Endothelial cell of umbilical vein (primary cell): ENCODE data around the gene DAZL. TPM values are rescaled to one million over a fixed set of nuclear protein-coding genes. Genes with fewer than 3 reads are reported as not detected.

ENCODE experiments used
- BruUV-seq: library from RNA; stranded (reverse); fragments of 400-500 nt; replicated peaks from 2 replicates; lab custom pipeline; 2021; lab: Mats Ljungman, UMichigan
- CTCF ChIA-PET: fragments of 300-600, 350-600 bp; sonication (Branson Sonifier 250); formaldehyde crosslinking; loops from one replicate; lab custom pipeline; 2021; ENCODE audit warnings: antibody characterized with exemption, inconsistent platforms; lab: Charles Lee
- POLR2A ChIA-PET: fragments of 300-600, 350-600 bp; sonication (Branson Sonifier 250); formaldehyde crosslinking; loops from one replicate; lab custom pipeline; 2021; ENCODE audit warnings: antibody characterized with exemption, inconsistent platforms; lab: Charles Lee
- DNase-seq: peaks from one replicate; pipeline ENCODE4 v3.0.0-alpha.2; 2011; ENCODE audit warnings: low read depth, low spot score
- FAIRE-seq: peaks from 2 replicates; lab custom pipeline; 2011; peaks lifted over from hg19 to GRCh38; lab: Jason Lieb, UNC
- H2AFZ ChIP-seq: 2 replicates; pipeline ENCODE4 v1.6.0; 2012; ENCODE audit warnings: low read depth, low read length, control low read depth, inconsistent platforms
- H3K27ac ChIP-seq: 2 replicates; pipeline ENCODE4 v1.5.1; 2011; ENCODE audit warnings: low read depth, mild to moderate bottlenecking, control low read depth, low read length, moderate library complexity; ENCODE audit not compliant: insufficient read depth
- H3K27me3 ChIP-seq, 2 experiments: 2 replicates each; pipeline versions ENCODE4 v1.6.0 to v1.6.1; 2011; ENCODE audit warnings: low read length in 2 of 2, mixed read lengths in 1 of 2; ENCODE audit not compliant: control insufficient read depth in 2 of 2, insufficient read depth in 2 of 2
- H3K36me3 ChIP-seq, 2 experiments: 2 replicates in 1 of 2; 3 replicates in 1 of 2; pipeline ENCODE4 v1.5.1; 2011; ENCODE audit warnings: low read length in 2 of 2, mild to moderate bottlenecking in 1 of 2, moderate library complexity in 1 of 2; ENCODE audit not compliant: control insufficient read depth in 2 of 2, insufficient read depth in 2 of 2; ENCODE audit errors: extremely low read depth in 1 of 2
- H3K4me1 ChIP-seq: 3 replicates; pipeline ENCODE4 v1.5.1; 2011; ENCODE audit warnings: mild to moderate bottlenecking, low read length; ENCODE audit not compliant: control insufficient read depth, insufficient read depth; ENCODE audit errors: extremely low read depth
- H3K4me2 ChIP-seq: 2 replicates; pipeline ENCODE4 v1.6.1; 2011; ENCODE audit warnings: low read length, control low read depth, mixed read lengths; ENCODE audit not compliant: insufficient read depth
- H3K4me3 ChIP-seq, 3 experiments: fragments of 200-600 bp in 1 of 3; sonication (generic), shearing (Covaris generic) in 1 of 3; replicated peaks in 1 of 3; 2 replicates each; pipeline ENCODE4 v1.5.1; 2011 to 2016; ENCODE audit warnings: control low read depth in 3 of 3, low read length in 3 of 3, mild to moderate bottlenecking in 2 of 3, inconsistent platforms in 1 of 3, low read depth in 1 of 3, moderate library complexity in 1 of 3; ENCODE audit not compliant: insufficient read depth in 1 of 3
- H3K79me2 ChIP-seq: 2 replicates; pipeline ENCODE4 v1.6.0; 2012; ENCODE audit warnings: low read length, inconsistent platforms; ENCODE audit not compliant: control insufficient read depth, insufficient read depth
- H3K9ac ChIP-seq: replicated peaks from 2 replicates; pipeline ENCODE3; 2011; ENCODE audit warnings: low read length, control low read depth; ENCODE audit not compliant: insufficient read depth; ENCODE audit errors: extremely low read depth
- H3K9me1 ChIP-seq: replicated peaks from 3 replicates; pipeline ENCODE4 v1.6.0; 2011; ENCODE audit warnings: mild to moderate bottlenecking, low read length; ENCODE audit not compliant: control insufficient read depth, insufficient read depth; ENCODE audit errors: extremely low read depth
- H3K9me3 ChIP-seq: replicated peaks from 2 replicates; pipeline ENCODE4 v1.5.1; 2012; ENCODE audit warnings: low read length, inconsistent platforms; ENCODE audit not compliant: control insufficient read depth, insufficient read depth
- H4K20me1 ChIP-seq: replicated peaks from 2 replicates; pipeline ENCODE3; 2011; ENCODE audit warnings: mild to moderate bottlenecking, low read length; ENCODE audit not compliant: control insufficient read depth, insufficient read depth; ENCODE audit errors: extremely low read depth
- CTCF ChIP-seq, 2 donors: IDR thresholded peaks; 1 replicate in 1 of 2; 2 replicates in 1 of 2; pipeline ENCODE4 v1.5.1; 2011; ENCODE audit warnings: low read length in 2 of 2, mild to moderate bottlenecking in 2 of 2, moderate library complexity in 2 of 2, control low read depth in 1 of 2, inconsistent platforms in 1 of 2, low read depth in 1 of 2; ENCODE audit not compliant: insufficient read depth in 1 of 2; ENCODE audit errors: extremely low read depth in 1 of 2
- EZH2 ChIP-seq: IDR thresholded peaks from 2 replicates; pipeline ENCODE4 v1.6.1; 2012; ENCODE audit warnings: borderline replicate concordance, low read depth, mild to moderate bottlenecking, moderate library complexity, low read length, inconsistent platforms; ENCODE audit not compliant: severe bottlenecking
- FOS ChIP-seq: IDR thresholded peaks from 2 replicates; pipeline ENCODE4 v1.6.1; 2011; ENCODE audit warnings: mild to moderate bottlenecking, low read length, moderate library complexity, borderline replicate concordance; ENCODE audit not compliant: insufficient read depth
- GATA2 ChIP-seq: IDR thresholded peaks from 2 replicates; pipeline ENCODE4 v1.7.0; 2011; ENCODE audit warnings: low read depth, mild to moderate bottlenecking, moderate library complexity, mixed read lengths, low read length; ENCODE audit not compliant: insufficient read length, insufficient read depth
- JUN ChIP-seq: IDR thresholded peaks from 2 replicates; pipeline ENCODE4 v1.6.1; 2011; ENCODE audit warnings: borderline replicate concordance, low read depth; ENCODE audit not compliant: insufficient read length, insufficient read depth
- MYC ChIP-seq: IDR thresholded peaks from one replicate; pipeline ENCODE4 v1.6.1; 2011; ENCODE audit warnings: mild to moderate bottlenecking, low read depth, low read length
- POLR2A ChIP-seq: IDR thresholded peaks from 2 replicates; pipeline ENCODE4 v1.6.1; 2012; ENCODE audit warnings: low read depth, mild to moderate bottlenecking, control low read depth, low read length
- POLR2AphosphoS5 ChIP-seq: IDR thresholded peaks from 2 replicates; pipeline ENCODE4 v1.6.1; 2012; ENCODE audit warnings: low read depth, mild to moderate bottlenecking, control low read depth, low read length, moderate library complexity; ENCODE audit not compliant: insufficient read depth
- dilution Hi-C: fragments of 300-500 bp; cut with MboI; formaldehyde crosslinking; loops from one replicate; pipeline ENCODE4 v1.15.0; 2019; ENCODE audit warnings: low sequenced_read_pairs; ENCODE audit not compliant: extremely low pct_ligation_motif_present
- intact Hi-C: fragments of 100-400 bp; cut with micrococcal nuclease; formaldehyde crosslinking; loops from one replicate; pipeline ENCODE4 v1.10.0; 2022
- polyA plus RNA-seq, 4 experiments: library from polyadenylated mRNA; depleted of rRNA in 3 of 4; stranded (reverse) in 3 of 4; unstranded in 1 of 4; fragments of >200 nt; gene quantifications; 2 replicates each; pipeline versions ENCODE4 v1.2.1 to v1.2.3, GENCODE V29; 2011 to 2012; ENCODE audit warnings: missing spikeins in 1 of 4
- total RNA-seq: library from RNA; stranded (reverse); gene quantifications from 2 replicates; pipeline ENCODE4 v1.2.3, GENCODE V29; 2021
- TF ChIP-seq, protein P1 (sequence below): IDR thresholded peaks from 2 replicates; pipeline ENCODE4 v1.6.1; 2011; ENCODE audit not compliant: insufficient read depth, insufficient read length

DAZL gene
- total and polyA plus RNA-seq, 2 donors (not counting 3 experiments of a cell fraction or from before 2014, with no cell fraction given): not detected

DNA sequence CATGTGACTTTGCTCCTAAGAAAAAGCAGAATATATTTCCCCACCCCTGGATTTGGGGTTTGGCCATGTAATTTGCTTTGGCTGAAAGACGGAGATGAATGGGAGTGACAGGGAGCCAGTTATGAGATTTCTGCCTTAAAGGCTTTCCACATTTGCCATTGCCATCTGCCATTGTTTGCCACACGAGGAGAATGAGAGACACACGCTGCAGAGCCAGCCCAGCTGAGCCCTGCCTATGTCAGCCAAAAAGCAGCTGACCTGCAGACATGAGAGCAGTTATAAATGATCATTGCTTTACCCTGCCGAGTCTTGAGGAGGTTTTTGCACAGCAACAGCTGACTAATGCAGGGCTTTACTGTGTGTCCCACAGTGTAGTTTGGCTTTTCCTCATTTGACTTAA lies 51.1 kb downstream of the DAZL start:
- Histone ChIP-seq H3K36me3 (no peaks in the 10 kb centered on the region), H3K9ac (no peak overlapping the region), H3K27ac (no peak overlapping the region), H2AFZ (no peak overlapping the region), H4K20me1 (no peaks in the 10 kb centered on the region), H3K4me3 (no peak overlapping the region), H3K4me1 (peaks cover 6% of the 10 kb centered on the region), H3K9me1 (no peaks in the 10 kb centered on the region), H3K9me3 (no peaks in the 10 kb centered on the region), H3K79me2 (no peaks in the 10 kb centered on the region), H3K4me2 (no peak overlapping the region), H3K27me3 (peaks cover 3 to 4% of the 10 kb centered on the region in 2 experiments)
- TF ChIP-seq, protein P1, sequence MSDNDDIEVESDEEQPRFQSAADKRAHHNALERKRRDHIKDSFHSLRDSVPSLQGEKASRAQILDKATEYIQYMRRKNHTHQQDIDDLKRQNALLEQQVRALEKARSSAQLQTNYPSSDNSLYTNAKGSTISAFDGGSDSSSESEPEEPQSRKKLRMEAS: no peak
- no peak for TF ChIP-seq CTCF (IDR thresholded peaks at IDR 0.05; ENCODE audit: extremely low read depth in 1 of 2, insufficient read depth in 1 of 2, low read depth in 1 of 2, low read length in 2 of 2)
- no peak for TF ChIP-seq GATA2
- TF ChIP-seq MYC: no peak
- TF ChIP-seq JUN: no peak
- no peak for TF ChIP-seq POLR2A
- no peak for TF ChIP-seq POLR2AphosphoS5
- TF ChIP-seq FOS: no peak
- no peak for TF ChIP-seq EZH2
- no peak for DNase-seq
- intact Hi-C loops (loop anchor here (5.0 kb wide), 1 partner anchor 507 kb away; no protein-coding TSS in a partner anchor), dilution Hi-C loops (no loop called here)
- FAIRE-seq: no peak
- ChIA-PET CTCF (interaction anchor here (2.0 to 2.8 kb wide), 2 partner anchors 264 to 287 kb away, joined by 9 to 24 read pairs; no protein-coding TSS in a partner anchor), POLR2A (no interaction called here)
- BruUV-seq: no TSS peak
